ENCODE measurements around the gene MTCL1.

The MTCL1 gene

DNA sequence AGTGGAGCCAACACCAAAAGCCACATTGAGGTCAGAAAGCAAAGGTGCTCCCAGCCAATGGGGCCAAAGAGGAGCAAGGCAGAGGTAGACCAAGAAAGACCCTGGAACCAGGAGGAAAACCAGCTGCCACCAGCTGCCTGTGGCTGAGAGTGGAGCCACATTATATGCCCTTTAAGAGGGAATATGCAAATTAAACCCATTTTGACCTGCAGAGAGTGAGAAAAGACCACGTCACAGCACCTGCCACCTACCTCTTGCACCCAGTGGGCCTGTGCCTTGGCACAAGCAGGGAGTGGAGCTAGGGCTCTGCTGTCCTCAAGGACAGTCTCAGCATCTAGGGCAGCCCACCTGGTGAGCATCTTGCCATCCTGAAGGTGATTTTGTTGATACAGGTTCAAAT lies 161.3 kb downstream of the MTCL1 start:
- Histone ChIP-seq H3K27me3 (ENCODE audit: control insufficient read depth, insufficient read depth, low read length) (no peaks in the 10 kb centered on the region), H3K4me3 (ENCODE audit: low read length) (no peak overlapping the region), H3K9ac (ENCODE audit: low read length) (no peak overlapping the region), H3K9me3 (ENCODE audit: control insufficient read depth, low read depth, low read length) (no peaks in the 10 kb centered on the region), H3K27ac (ENCODE audit: low read length) (no peak overlapping the region), H3K36me3 (ENCODE audit: control insufficient read depth, low read depth, low read length) (no peaks in the 10 kb centered on the region), H3K4me1 (ENCODE audit: control insufficient read depth, low read depth, low read length) (no peaks in the 10 kb centered on the region)

DNA sequence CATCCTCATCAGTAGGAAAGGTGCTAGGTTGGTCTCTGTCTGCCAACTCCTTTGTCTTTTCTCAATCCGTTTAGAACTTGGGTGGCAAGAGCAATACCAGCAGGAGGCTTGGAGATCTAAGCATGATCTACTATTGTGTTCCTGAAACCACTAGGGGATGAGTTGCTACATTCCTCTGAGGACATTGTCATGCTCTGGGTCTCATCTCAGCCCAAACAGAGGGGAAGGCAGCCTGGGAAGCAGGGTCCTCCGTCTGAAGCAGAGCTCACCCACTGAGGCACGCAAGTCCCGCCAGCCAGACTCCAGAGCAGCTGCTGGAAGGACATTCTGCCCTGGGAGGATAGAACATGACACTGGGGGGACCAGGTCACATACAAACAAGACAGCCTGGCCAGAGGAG lies 162.9 kb downstream of the MTCL1 start:
- H3K27ac ChIP-seq (ENCODE audit: low read length): no peak overlapping the region
- no peak overlapping the region for H3K4me3 ChIP-seq (ENCODE audit: low read length)
- H3K27me3 ChIP-seq (ENCODE audit: control insufficient read depth, insufficient read depth, low read length): no peaks in the 10 kb centered on the region
- no peaks in the 10 kb centered on the region for H3K36me3 ChIP-seq (ENCODE audit: control insufficient read depth, low read depth, low read length)
- H3K4me1 ChIP-seq (ENCODE audit: control insufficient read depth, low read depth, low read length): no peaks in the 10 kb centered on the region
- no peaks in the 10 kb centered on the region for H3K9me3 ChIP-seq (ENCODE audit: control insufficient read depth, low read depth, low read length)
- no peak overlapping the region for H3K9ac ChIP-seq (ENCODE audit: low read length)

DNA sequence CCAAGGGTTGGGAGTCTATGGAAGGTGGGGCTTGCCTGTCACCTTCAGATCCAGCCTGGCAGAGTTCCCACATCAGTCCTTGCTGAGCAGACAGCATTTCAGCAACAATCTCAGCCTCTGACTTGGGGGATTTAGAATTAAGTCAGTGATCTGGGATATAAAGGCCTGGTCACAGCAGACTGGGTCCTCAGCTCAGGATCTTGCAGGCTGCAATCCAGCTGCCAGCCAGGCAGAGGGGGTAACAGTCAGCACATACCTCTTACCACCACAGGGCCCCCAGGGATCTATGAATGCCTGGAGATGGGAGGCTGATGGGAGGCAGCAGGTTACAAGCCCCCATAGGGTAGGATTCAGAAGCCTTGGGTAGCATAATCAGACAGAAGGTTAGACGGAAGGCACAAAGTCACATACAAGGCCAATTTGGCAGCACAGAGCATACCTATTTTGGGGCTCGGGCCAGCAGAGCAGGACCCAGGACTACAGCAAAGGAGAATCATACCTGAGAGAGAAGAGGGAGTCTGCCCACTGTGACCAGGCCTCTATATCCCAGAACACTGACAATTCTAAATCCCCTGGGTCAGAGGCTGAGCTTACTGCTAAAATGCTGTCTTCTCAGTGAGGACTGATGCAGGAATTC lies 163.5 kb downstream of the MTCL1 start:
- Histone ChIP-seq H3K27ac (ENCODE audit: low read length) (no peak overlapping the region), H3K4me1 (ENCODE audit: control insufficient read depth, low read depth, low read length) (no peaks in the 10 kb centered on the region)

DNA sequence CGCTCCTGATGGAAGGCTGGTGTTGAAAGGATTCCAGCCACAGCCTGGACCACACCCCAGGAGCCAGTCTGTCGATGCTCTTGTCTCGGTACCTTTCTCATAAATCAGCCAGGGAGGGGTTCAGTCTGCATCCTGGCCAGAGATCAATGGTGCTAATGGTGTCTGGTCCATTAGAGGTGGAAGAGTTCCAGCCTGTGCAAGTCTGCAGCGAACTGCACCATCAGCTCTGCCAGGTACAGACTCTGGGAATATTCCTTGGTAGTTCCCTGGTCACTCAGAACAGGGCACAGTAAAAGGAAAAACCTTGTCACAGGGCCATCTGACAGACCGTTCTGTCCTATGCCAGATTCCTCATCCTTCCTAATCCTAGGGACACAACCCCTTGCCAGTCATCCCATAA lies 164.3 kb downstream of the MTCL1 start:
- H3K27ac ChIP-seq (ENCODE audit: low read length): no peak overlapping the region
- H3K36me3 ChIP-seq (ENCODE audit: control insufficient read depth, low read depth, low read length): no peaks in the 10 kb centered on the region
- no peak overlapping the region for H3K4me3 ChIP-seq (ENCODE audit: low read length)
- no peaks in the 10 kb centered on the region for H3K27me3 ChIP-seq (ENCODE audit: control insufficient read depth, insufficient read depth, low read length)
- H3K9ac ChIP-seq (ENCODE audit: low read length): no peak overlapping the region
- H3K9me3 ChIP-seq (ENCODE audit: control insufficient read depth, low read depth, low read length): no peaks in the 10 kb centered on the region
- no peaks in the 10 kb centered on the region for H3K4me1 ChIP-seq (ENCODE audit: control insufficient read depth, low read depth, low read length)

More for the DNA sequence above, 163.5 kb downstream of the MTCL1 start:
- Histone ChIP-seq H3K27me3 (ENCODE audit: control insufficient read depth, insufficient read depth, low read length) (no peaks in the 10 kb centered on the region), H3K4me3 (ENCODE audit: low read length) (no peak overlapping the region), H3K9ac (ENCODE audit: low read length) (no peak overlapping the region), H3K9me3 (ENCODE audit: control insufficient read depth, low read depth, low read length) (no peaks in the 10 kb centered on the region), H3K36me3 (ENCODE audit: control insufficient read depth, low read depth, low read length) (no peaks in the 10 kb centered on the region)

DNA sequence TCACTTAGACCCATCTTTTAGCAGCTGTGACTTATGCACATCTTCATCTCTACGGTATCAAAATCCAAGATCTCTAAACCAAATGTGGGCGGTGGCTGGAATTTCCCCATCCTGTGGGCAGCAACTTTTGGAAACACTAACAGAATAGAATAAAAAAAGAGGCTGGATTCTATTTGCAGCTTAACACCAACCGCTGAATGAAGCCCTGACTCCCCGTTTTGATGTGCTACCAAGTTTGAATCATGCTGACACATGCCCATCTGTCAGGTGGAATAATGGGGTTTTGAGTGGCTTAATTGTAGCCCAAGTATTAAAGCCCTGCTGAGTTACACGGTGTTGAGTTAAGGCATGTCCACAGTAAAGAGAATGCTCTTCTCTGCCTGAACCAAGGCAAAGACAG lies 165.2 kb downstream of the MTCL1 start:
- no peaks in the 10 kb centered on the region for H3K27me3 ChIP-seq (ENCODE audit: control insufficient read depth, insufficient read depth, low read length)
- H3K9ac ChIP-seq (ENCODE audit: low read length): no peak overlapping the region
- H3K36me3 ChIP-seq (ENCODE audit: control insufficient read depth, low read depth, low read length): no peaks in the 10 kb centered on the region
- no peak overlapping the region for H3K4me3 ChIP-seq (ENCODE audit: low read length)
- H3K4me1 ChIP-seq (ENCODE audit: control insufficient read depth, low read depth, low read length): no peaks in the 10 kb centered on the region
- H3K9me3 ChIP-seq (ENCODE audit: control insufficient read depth, low read depth, low read length): no peaks in the 10 kb centered on the region
- no peak overlapping the region for H3K27ac ChIP-seq (ENCODE audit: low read length)

DNA sequence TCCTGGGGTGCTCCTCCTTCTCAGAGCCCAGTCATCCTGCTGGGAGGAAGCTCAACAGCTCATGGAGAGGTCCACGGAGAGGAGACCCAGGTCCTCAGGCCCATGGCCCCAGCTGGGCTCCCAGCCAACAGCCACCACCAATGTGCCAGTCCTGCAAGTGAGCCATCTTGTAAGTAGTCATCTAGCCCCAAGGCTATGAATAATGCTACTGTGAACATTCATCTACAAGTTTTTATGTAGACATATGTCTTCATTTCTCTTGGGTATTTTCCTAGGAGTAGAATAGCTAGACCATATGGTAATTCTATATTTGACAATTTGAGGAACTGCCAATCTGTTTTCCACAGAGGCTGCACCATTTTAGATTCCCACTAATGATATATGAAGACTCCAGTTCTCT lies 166.1 kb downstream of the MTCL1 start:
- Histone ChIP-seq H3K27ac (ENCODE audit: low read length) (no peak overlapping the region), H3K9ac (ENCODE audit: low read length) (no peak overlapping the region), H3K4me3 (ENCODE audit: low read length) (no peak overlapping the region), H3K27me3 (ENCODE audit: control insufficient read depth, insufficient read depth, low read length) (no peaks in the 10 kb centered on the region), H3K36me3 (ENCODE audit: control insufficient read depth, low read depth, low read length) (no peaks in the 10 kb centered on the region), H3K4me1 (ENCODE audit: control insufficient read depth, low read depth, low read length) (no peaks in the 10 kb centered on the region), H3K9me3 (ENCODE audit: control insufficient read depth, low read depth, low read length) (no peaks in the 10 kb centered on the region)

DNA sequence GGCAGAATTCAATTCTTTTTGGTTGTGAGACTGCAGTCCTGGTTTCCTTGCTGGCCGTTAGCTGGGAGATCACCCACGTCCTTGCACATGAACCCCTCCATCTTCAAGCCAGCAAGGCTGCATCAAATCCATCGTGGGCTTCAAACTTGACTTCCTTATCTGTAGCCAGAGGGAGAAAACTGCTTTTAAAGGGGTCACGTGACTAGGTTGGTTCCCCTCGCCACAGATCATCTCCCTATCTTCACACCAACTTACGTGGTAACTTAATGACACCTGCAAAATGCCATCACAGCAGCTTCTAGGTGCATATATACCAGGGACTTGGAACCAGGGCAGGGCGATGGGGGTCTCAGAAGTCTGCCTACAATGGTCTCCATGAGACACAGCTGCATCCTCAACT lies 169.5 kb downstream of the MTCL1 start:
- Histone ChIP-seq H3K27me3 (ENCODE audit: control insufficient read depth, insufficient read depth, low read length) (no peaks in the 10 kb centered on the region), H3K4me3 (ENCODE audit: low read length) (no peak overlapping the region), H3K4me1 (ENCODE audit: control insufficient read depth, low read depth, low read length) (no peaks in the 10 kb centered on the region), H3K9ac (ENCODE audit: low read length) (no peak overlapping the region), H3K9me3 (ENCODE audit: control insufficient read depth, low read depth, low read length) (no peaks in the 10 kb centered on the region), H3K27ac (ENCODE audit: low read length) (no peak overlapping the region), H3K36me3 (ENCODE audit: control insufficient read depth, low read depth, low read length) (no peaks in the 10 kb centered on the region)

DNA sequence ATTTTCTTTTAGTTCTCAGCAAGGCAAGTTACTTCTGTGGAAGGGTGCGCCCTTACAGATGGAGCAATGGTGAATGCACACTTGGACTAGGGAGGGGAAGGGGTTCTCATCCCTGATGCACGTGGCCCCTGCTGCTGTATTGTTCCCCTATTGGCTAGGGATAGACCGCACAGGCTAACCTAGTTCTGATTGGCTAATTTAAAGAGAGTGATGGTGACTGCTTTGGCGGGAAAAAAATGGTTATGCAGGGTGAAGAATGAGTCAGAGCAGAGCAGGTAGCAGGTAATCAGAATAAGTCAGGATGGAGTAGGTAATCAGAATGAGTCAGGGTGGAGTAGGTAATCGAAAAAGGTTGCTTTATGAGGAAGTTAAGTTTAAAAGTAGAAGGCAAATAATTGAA lies 171.5 kb downstream of the MTCL1 start:
- no peak overlapping the region for H3K27ac ChIP-seq (ENCODE audit: low read length)
- peaks cover 4% of the 10 kb centered on the region for H3K4me1 ChIP-seq (ENCODE audit: control insufficient read depth, low read depth, low read length)
- H3K36me3 ChIP-seq (ENCODE audit: control insufficient read depth, low read depth, low read length): no peaks in the 10 kb centered on the region
- no peak overlapping the region for H3K4me3 ChIP-seq (ENCODE audit: low read length)
- H3K9me3 ChIP-seq (ENCODE audit: control insufficient read depth, low read depth, low read length): no peaks in the 10 kb centered on the region
- H3K27me3 ChIP-seq (ENCODE audit: control insufficient read depth, insufficient read depth, low read length): no peaks in the 10 kb centered on the region
- H3K9ac ChIP-seq (ENCODE audit: low read length): no peak overlapping the region

DNA sequence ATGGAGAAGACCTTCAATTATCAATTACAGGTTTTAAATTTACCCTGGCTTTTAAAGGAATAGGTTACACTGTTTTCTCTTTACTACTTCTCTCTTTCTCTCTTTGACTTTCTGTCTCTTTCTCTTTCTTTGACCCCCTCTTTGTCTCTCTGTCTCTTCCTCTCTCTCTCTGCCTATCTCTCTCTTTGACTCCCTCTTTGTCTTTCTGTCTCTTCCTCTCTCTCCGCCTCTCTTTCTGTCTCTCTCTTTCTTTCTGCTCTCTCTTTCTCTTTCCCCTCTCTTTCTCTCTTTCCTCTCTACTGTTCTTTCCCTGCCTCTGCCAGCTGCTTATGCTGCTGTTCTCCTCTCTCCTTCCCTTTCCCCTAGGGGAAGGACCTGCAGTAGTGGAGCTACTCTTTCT lies 175.7 kb downstream of the MTCL1 start:
- H3K27me3 ChIP-seq (ENCODE audit: control insufficient read depth, insufficient read depth, low read length): no peaks in the 10 kb centered on the region
- peaks cover 4% of the 10 kb centered on the region for H3K4me1 ChIP-seq (ENCODE audit: control insufficient read depth, low read depth, low read length)
- no peak overlapping the region for H3K4me3 ChIP-seq (ENCODE audit: low read length)
- H3K9ac ChIP-seq (ENCODE audit: low read length): no peak overlapping the region
- no peak overlapping the region for H3K27ac ChIP-seq (ENCODE audit: low read length)
- H3K9me3 ChIP-seq (ENCODE audit: control insufficient read depth, low read depth, low read length): no peaks in the 10 kb centered on the region
- H3K36me3 ChIP-seq (ENCODE audit: control insufficient read depth, low read depth, low read length): no peaks in the 10 kb centered on the region

Data from iPS-18a (cell line).